GM18858 (cell line): ENCODE results near the gene CD58.
A peak's percentile ranks its signal among the peaks of the same experiment; 100 is the strongest.

Experiments used
- ATAC-seq: cut with Tn5 transposase; IDR thresholded peaks from one replicate; pipeline ENCODE4 v1.9.1; 2021; ENCODE audit not compliant: unreplicated experiment

CD58 gene

DNA sequence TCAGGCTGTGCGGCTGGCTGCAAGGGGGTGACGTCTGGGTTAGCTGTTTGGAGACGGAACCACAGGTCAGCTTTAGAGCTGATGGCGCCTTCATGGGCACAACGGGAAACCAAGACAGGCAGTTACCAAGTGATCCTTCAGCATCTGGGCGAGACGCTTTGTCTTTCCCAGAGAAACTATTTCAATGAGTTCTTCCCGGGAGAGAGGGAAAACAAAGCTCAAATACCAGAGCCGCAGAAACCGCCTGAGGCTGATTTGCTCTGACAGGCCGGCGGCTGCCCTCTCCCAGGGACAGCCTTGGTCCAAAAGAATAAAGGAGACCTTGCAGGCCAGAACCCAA, 76.5 kb downstream of the CD58 start:
- no peak for ATAC-seq

DNA sequence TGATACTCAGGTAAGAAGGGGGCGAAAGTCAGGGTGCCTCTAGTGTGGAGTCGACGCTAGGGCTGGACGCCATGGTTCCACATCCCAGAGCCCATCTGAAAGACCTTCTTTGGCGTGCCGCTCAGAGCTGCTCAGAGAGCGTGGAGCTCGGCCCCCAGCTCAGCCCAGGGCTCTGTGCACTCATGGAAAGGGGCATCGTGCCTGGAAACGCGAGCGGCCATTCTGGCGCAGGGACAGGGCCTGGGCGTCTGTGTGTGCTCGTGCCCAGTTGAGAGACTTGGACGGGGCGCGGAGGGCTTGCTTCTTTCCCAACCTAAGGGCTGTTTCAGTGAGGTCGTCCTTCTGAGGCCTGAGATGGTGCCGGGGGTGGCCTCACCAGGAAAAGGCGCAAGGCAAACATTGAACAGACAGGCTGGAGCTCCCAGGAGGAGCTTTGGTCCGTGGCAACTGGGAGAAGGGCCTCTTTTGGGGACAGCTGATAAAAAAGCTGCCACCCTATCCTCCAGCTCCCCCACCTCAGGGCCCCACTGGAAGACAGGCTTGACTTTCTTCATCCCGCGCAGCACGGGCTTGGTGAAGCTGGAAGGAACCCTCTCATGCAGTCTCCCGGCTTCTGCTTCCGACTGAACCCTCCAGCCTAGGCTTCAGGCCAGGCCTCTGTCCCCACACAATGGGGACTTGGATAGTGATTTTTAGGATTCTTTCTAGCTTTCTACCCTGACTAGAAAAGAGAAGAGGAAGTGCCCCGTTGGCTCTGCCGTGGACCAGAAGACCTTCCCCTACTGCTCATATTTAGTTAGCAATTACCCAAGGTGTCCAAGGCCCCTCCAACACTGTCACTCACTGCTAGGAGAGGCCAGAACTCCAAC, 77.1 kb downstream of the CD58 start:
- ATAC-seq = no peak

DNA sequence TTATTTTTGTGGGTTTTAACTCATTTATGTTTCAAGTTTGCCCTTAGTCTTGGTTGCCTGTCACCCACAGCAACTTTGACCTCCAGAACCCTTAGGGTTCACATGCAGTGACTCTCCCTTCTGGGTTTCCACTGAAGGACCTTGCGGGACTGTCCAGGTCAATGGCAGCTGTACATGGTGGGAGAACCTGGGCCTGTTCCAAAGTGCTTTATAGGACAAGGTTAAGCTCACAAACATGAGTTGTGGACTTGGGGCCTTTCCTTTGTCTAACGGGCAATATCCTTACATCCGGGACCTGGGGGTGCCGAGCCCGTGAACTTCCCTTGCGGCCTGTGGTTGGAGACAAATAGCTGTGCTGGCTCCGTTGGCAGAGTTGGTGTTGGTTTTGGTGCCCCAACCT, 77.8 kb downstream of the CD58 start:
- no peak for ATAC-seq

DNA sequence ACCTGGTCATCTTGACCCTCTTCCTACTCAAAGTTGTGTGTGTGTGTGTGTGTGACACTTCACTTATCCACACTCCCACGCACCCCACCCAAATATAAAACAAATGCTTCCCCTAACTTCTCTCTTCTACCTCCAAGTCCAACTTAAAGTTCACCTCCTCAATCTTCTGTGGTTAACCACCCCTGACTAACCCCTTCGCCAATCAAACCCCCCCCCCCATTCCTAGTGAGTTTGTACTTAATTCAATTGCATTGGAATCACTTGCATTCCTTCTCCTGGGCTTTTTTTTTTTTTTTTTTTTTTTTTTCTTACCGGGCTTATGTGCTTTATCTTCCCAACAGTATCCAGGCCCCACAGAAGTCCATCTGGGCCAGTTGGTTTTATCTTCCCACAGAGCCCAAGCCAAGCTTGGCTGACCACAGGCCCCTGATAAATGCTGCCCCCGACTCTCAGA, 78.4 kb downstream of the CD58 start:
- ATAC-seq = no peak

DNA sequence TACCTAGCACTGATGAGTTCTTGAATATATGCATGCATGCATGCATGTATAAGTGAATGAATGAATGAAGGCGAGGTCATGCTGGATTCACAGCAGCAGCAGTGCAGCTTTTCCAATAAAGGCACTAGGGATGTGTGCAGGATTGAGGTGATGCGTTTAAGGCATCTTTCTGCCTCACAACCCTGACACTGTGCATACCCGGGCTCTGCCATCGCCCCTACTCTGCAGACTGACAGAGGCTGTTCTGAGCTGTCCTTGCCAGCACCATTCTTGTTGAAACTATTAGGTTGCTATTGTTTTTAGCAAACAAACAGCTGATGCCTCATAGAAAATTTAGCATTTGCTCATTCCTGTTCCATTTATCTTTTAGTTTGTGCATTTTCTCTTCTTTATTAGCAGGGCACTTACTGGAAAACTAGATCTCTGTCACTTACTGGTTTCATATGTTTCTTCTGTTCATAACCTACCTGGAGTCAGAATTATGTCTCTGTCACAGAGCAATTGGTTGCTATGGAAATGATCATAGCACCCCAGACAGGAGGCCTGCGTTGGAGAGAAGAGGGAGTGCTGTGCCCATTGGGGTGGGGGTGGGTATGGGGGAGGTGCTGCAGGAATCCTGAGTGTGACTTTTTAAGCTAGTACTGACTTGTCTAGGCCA, 79.0 kb downstream of the CD58 start:
- no peak for ATAC-seq

DNA sequence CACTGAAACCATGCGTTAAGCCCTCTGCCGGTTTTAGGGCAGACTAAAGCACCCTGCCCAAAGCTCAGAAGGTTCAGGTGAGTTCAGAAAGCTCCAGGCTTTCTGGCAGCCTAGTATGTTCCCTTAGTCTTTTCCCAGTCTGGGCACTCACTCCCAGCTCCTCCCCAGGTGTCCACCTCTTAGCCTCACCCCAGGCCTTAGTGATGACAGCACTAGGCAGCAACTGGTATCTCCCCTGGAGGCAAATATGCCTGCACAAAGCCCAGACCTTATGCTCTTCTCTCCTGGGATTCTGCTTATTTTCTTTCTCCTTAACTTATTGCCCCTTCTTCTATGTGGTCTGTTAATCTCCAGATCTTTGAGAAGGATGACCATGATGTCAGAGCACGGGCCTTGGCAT, 80.2 kb downstream of the CD58 start:
- ATAC-seq = no peak

DNA sequence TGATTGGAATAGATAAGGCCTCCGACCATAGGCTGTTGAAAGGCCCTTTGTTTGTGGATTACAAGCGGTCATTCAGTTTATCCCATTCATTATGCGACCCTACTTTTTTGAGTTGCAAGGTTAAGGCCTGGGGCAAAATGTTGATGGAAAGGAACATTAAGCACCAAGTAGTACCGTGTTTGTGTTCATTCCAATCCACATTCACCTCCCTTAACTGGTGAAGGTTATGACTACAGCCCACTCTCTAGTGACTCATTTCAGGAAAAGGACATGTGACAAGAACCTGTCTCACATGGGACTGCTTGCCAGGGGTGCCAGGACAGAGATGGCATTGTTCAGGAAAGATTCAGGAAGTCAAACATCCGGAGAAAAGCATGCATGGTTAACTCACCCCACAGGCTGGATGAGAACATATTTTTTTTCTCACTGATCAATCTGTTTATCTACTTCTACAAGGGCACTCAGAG, 81.6 kb downstream of the CD58 start:
- ATAC-seq = peak; percentile 62

DNA sequence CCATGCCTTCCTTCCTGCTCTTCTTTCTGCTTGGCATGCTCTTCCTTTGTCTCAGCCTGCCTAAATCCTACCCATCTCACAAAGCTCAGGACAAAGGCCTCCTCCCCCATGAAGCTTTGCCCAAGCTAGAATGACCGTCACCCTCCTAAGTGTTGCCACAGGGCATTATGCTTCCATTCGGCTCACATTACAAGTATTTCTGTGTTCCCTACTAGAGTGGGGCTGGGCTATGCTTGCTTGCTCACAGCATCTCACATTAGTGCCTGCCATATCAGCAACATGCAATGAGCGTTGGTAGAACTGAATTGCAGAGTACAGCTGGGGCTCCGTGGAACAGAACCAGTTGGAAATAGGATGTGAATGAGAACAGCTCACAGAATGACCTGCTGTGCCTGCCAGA, 82.8 kb downstream of the CD58 start:
- ATAC-seq = no peak

DNA sequence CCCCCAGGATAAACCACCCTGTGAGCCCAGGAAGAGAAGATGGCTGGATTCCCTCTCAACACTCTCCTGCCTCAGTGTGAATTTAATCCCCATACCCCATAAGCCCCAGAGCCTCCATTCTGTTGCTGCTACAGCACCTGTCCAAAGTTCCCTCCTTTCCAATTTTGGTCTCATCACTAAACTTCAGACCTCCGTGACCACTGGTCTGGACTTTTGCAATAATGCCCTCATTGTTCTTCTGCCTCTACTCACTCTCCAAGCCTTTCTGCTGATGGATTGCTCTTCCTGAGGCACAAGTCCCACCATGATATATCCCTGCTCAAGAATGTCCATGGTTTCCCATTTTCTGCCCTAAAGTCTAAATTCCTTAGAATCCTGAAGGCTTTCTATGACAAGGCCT, 83.2 kb downstream of the CD58 start:
- ATAC-seq = no peak

DNA sequence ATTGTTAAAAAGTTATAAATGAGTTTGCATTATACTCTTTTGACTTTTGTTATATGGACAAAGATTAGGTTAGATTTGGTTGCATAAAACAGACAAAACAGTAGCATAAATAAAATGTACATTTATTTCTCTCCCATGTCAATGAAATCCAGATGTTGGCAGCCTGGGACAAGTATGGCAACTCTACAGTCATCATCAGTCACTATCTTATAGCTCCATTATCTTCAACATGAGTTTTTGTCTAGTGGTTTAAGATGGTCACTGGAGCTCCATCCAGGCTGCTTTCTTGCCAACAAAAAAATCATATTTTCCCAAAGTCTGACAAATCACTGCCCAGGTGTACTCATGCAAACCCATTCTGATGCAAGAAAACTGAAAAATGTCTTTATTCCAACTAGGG, 83.8 kb downstream of the CD58 start:
- no peak for ATAC-seq

DNA sequence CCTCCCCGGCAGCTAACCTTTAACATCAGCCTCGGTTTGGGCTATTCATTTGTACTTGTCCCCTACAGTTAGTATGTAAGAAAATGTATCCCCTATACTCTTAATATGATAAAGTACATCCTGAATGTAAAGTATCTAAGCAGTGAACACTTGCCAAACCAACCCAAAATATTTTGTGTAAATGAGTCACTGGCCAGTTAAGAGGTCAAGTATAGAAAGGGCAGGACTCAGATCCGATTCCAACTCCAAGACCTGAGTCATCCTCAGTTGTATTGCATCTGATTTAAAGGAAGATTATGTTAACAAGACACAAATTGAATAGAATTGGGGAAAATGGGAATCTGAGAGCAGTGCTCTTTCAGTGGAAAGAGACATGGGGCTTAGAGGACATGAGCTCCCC, 84.4 kb downstream of the CD58 start:
- no peak for ATAC-seq

DNA sequence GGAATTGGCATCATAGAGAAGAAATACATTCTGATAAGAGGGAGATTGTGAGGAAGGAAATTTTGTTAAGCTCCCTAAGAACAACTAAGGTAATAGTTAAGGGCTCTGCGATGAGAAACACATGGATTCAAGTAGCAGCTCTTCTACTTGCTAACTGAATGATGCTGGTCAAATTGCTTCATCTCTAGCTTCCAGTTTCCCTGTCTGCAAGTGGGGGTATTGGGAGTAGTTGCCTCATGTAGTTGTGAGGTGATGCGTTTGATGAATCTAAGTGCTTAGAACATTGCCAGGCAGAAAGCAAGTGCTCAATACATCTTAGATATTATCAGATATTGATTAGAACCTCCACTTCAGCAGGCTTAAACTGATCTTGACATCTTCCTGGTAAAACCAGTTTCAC, 84.8 kb downstream of the CD58 start:
- ATAC-seq = no peak

DNA sequence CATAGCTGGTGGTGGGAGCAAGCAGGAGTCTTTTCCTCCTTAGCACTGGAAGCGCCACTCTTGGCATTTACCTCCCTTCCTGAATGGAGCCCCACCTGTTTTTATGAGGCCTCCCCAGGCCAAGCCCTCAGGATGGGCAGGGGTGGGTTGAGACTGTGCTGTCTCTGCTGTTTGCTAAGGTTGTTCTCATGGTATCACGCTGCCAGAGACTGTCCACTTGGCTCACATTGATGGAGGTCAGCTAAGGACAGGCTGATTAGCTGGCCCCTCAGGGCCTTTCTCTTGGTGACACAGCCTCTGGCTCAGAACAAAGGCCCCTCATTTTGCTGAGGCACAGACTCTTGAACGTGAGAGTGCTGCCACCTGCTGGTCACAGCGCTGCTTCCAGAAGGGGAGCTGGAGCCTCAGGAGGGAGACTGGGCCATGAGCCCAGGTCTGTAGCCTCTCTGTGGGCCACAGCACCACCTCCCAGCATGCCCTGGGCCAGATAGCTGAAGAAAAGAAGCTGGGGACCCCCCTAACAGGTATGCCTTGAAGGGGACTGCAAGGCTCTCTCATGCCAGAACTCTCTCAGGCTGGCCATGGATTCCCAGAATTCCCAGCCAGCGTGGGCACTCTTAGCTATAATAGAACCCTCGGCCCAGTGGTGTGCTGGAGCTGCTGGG, 85.6 kb downstream of the CD58 start:
- peak; percentile 77 for ATAC-seq

DNA sequence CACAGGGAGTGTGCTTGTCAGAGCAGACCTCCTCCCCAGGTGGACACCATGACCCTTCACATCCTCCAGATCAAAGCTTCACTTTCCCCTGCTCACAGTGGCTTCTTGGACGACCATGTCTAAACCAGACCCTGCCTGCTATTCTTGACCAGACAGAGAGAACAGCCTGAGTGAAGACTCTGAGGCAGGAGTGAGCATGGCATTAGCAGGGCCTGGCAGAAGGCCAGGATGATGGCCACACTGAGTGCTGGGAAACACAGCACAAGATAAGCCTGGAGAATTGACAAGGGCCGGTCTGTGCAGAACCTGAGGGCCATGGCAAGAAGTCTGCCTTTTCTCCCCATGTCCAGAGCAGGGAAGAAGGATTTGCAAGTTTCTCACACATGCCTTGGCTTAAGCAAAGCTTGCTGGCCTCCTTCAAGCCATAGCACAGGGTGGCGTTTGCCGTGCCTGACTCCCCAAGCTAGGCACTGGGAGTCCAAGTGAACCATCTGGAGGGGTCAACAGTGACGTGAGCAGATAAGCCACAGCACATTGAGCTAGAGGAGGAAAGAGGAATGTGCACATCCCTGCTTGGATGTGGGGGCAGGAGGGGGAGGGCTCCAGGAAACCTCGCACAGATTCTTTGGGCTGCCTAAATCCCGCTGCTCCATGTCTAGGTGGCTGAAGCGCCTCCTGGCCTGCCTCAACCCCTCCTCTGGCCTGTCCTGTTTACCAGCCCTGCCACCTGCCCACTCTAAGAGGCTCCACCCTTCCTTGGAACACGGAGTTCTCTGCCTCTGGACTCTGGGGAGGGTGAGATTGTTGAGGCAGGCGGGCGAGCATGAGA, 87.1 kb downstream of the CD58 start:
- no peak for ATAC-seq

DNA sequence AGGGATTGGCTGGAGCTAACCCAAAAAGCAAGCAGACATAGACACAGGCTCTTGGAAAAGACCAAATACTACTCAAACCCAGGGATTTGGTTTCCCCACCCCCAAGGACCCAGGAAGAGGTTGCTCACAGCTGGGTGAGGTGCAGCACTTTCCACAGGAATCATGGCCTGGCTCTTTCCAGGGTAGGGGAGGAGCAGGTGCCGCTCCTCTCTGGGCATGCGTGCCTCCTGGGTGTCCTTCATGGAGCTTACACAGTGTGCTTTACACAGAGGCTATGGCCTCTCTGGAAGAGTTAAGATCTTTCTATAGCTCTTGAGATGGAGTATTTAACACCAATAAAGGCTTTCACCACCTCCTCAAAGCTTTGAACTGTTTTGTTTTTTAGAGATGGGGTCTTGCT, 88.3 kb downstream of the CD58 start:
- ATAC-seq = no peak

DNA sequence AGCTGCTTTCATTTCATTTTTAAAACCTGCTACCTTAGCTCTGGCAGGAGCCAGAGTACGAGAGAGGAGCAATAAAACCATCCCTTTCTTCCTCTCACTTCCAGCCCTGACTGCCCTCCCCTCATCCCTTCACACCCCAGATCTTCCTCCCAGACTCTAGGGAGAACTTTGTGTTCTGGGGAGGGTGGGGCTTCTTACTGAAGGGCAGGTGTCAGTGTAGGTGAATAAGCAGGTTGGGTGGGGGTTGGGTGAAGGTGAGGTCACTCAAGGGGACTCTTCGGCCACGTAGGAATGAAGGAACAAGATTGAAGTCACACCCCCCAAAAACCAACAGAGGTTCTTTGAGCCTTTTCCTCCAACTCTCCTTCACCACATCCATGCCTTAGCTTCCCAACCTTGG, 88.9 kb downstream of the CD58 start:
- no peak for ATAC-seq

DNA sequence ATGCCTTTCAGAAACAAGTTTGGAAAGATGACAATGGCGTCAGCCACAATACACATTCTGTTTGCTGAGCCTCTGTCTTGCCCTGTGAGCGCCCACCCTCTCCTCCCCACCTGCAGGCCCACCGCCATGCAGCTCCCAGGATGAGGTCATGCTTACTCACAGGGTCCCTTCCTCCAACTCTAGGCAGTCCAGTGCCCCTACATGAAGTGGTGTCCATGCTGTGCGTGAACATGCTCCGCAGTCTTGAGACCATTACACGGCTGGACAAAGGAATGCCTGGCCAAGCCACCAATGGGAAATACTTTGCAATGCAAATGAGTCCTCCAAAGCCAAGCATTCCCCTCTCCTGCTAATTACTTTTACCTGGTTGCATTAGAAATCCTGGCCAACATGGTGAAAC, 92.2 kb downstream of the CD58 start:
- no peak for ATAC-seq

DNA sequence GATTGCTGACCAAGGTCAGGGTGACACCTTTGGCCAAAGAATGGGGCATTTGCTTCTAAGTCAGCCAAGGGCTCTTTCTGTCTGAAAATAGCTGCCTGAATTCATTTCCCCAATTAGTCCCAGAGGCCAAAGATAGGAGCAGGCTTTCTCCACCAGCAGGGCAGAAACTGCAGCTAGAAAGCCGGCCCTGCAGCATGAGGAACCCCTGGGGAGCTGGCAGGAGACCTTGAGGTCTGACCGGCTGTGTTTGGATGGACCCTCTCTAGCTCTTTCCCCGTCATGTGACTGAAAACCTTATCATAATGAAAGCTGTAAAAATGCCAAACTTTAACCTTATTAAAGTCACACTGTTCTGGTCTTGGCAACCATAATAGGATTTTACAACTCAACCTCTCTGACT, 93.4 kb downstream of the CD58 start:
- no peak for ATAC-seq

DNA sequence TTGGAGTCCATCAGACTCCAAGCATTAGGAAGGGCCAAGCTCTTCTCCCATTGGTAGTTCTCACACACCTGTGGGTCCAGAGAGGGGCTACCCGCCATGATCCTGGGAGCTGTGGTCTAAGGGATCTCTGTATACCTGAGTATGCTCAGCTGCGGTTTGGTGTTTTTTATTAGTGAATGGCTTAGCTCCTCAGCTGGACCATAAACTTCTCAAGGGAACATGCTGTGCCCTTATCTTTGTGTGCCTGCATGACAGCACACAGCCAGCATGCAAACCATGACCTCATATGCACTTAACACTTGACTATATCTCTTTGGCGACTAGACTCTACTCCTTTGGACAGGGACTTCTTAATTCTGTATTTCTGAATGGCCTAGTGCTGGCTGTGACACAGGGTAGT, 94.5 kb downstream of the CD58 start:
- ATAC-seq = no peak

DNA sequence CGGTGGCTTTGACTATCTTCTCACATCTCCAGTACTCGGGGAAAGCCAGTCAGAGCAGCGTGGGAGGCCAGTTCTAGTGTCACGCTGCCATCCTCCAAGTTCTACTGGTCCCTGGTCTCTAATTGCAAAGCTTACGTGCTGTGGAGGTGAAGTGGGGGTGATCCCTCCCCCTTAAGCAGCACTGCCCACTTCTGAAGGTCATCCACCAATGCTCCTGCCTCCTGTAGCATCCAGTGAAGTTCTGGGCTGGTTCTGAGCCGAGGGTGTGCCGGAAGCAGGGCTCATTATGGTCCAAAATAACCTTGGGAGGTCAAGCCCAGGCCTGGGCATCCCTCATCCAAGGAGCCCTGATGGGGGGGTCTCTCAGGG, 95.0 kb downstream of the CD58 start:
- ATAC-seq = no peak
